ENCODE data around the gene INPP4B. TPM values are rescaled to one million over a fixed set of nuclear protein-coding genes. Genes with fewer than 3 reads are reported as not detected.

INPP4B gene
- total and polyA plus RNA-seq, 3 experiments from 2014 or later = 50.3 to 52.6 (median 52.6) TPM

GRCh38 chr4:142202404-142203332 is 643.4 kb downstream of the INPP4B start:
- ChIA-PET CTCF (no interaction called here), POLR2A (no interaction called here)
- no peak for DNase-seq
- H3K27ac Mint-ChIP-seq = peak overlapping the region in 2 of 8 donors; percentile 49 to 64
- H3K36me3 Mint-ChIP-seq = peaks cover 9 to 38% (median 22%) of the 10 kb centered on the region in 3 donors
- peaks cover 1 to 13% (median 7%) of the 10 kb centered on the region in 3 donors for H3K4me1 Mint-ChIP-seq
- Histone ChIP-seq H3K27me3 (ENCODE audit: insufficient read depth, low read length, poor library complexity, severe bottlenecking) (no peaks in the 10 kb centered on the region), H3K27ac (ENCODE audit: low read depth, low read length) (no peak overlapping the region), H3K4me1 (ENCODE audit: insufficient read depth, low read length) (no peaks in the 10 kb centered on the region), H3K36me3 (ENCODE audit: insufficient read depth, low read length) (peaks cover 8% of the 10 kb centered on the region), H3K9me3 (ENCODE audit: low read length) (no peaks in the 10 kb centered on the region), H3K4me3 (ENCODE audit: low read length) (no peak overlapping the region)
- no peaks in the 10 kb centered on the region for H3K9me3 Mint-ChIP-seq
- no peak overlapping the region for H3K4me3 Mint-ChIP-seq
- H3K27me3 Mint-ChIP-seq = no peaks in the 10 kb centered on the region

GRCh38 chr4:142201041-142201440 is 645.1 kb downstream of the INPP4B start:
- peaks cover 0 to 36% (median 19%) of the 10 kb centered on the region in 3 donors for H3K36me3 Mint-ChIP-seq
- Histone ChIP-seq H3K4me1 (ENCODE audit: insufficient read depth, low read length) (no peaks in the 10 kb centered on the region), H3K27ac (ENCODE audit: low read depth, low read length) (no peak overlapping the region), H3K36me3 (ENCODE audit: insufficient read depth, low read length) (no peaks in the 10 kb centered on the region), H3K4me3 (ENCODE audit: low read length) (no peak overlapping the region), H3K9me3 (ENCODE audit: low read length) (no peaks in the 10 kb centered on the region), H3K27me3 (ENCODE audit: insufficient read depth, low read length, poor library complexity, severe bottlenecking) (no peaks in the 10 kb centered on the region)
- ChIA-PET CTCF (no interaction called here), POLR2A (no interaction called here)
- no peak for DNase-seq
- H3K27me3 Mint-ChIP-seq = no peaks in the 10 kb centered on the region
- H3K4me3 Mint-ChIP-seq = no peak overlapping the region
- H3K4me1 Mint-ChIP-seq = peaks cover 1 to 13% (median 7%) of the 10 kb centered on the region in 3 donors
- H3K27ac Mint-ChIP-seq = peak overlapping the region in 1 of 8 donors; percentile 61
- H3K9me3 Mint-ChIP-seq = no peaks in the 10 kb centered on the region

DNA sequence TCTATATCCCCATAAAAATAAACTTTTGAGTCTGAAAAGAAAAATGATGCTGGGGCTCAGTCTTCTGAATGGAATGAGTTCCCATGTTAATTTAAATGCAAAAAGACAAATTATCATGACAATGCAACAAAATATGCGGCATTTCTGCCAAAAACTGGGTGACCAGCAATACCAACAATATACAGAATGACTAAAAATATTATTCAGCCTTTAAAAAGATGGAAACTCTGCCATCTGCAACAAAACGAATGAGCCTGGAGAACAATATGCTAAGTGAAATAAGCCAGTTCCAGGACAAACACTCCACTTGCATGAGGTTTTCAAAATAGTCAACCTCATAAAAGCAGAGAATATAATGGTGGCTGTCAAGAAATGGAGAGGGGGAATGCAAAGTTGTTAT is 651.2 kb downstream of the INPP4B start:
- Histone ChIP-seq H3K4me3 (ENCODE audit: low read length) (no peak overlapping the region), H3K27me3 (ENCODE audit: insufficient read depth, low read length, poor library complexity, severe bottlenecking) (no peaks in the 10 kb centered on the region), H3K27ac (ENCODE audit: low read depth, low read length) (no peak overlapping the region), H3K9me3 (ENCODE audit: low read length) (no peaks in the 10 kb centered on the region), H3K36me3 (ENCODE audit: insufficient read depth, low read length) (peaks cover 13% of the 10 kb centered on the region), H3K4me1 (ENCODE audit: insufficient read depth, low read length) (no peaks in the 10 kb centered on the region)
- peaks cover 0 to 11% (median 0%) of the 10 kb centered on the region in 3 donors for H3K4me1 Mint-ChIP-seq
- H3K4me3 Mint-ChIP-seq = no peak overlapping the region
- H3K9me3 Mint-ChIP-seq = no peaks in the 10 kb centered on the region
- CTCF ChIA-PET = no interaction called here
- POLR2A ChIA-PET = no interaction called here
- H3K27ac Mint-ChIP-seq = no peak overlapping the region
- DNase-seq = no peak
- peaks cover 0 to 50% (median 28%) of the 10 kb centered on the region in 3 donors for H3K36me3 Mint-ChIP-seq
- no peaks in the 10 kb centered on the region for H3K27me3 Mint-ChIP-seq

DNA sequence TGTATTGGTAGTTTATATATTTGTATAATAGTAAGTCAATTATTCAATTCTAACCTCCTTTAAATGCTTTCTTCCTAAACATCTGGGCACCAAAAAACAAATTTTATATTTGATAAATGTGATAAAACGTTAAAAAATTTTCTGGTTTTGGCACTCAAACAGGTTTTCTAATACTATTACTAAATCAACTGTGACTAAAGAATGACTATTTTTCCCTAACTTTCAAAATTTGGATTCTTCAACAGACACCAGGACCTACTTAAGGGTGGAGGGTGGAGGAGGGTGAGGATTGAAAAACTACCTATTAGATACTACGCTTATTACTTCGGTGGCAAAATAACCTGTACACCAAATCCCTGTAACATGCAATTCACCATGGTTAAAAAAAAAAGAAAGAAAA is 654.2 kb downstream of the INPP4B start:
- Mint-ChIP-seq H3K4me1 (peaks cover 0 to 16% (median 0%) of the 10 kb centered on the region in 3 donors), H3K27me3 (no peaks in the 10 kb centered on the region), H3K27ac (no peak overlapping the region), H3K4me3 (no peak overlapping the region), H3K36me3 (peaks cover 0 to 48% (median 25%) of the 10 kb centered on the region in 3 donors), H3K9me3 (no peaks in the 10 kb centered on the region)
- H3K27ac ChIP-seq (ENCODE audit: low read depth, low read length) = no peak overlapping the region
- H3K36me3 ChIP-seq (ENCODE audit: insufficient read depth, low read length) = peaks cover 13% of the 10 kb centered on the region
- no peaks in the 10 kb centered on the region for H3K27me3 ChIP-seq (ENCODE audit: insufficient read depth, low read length, poor library complexity, severe bottlenecking)
- no peak overlapping the region for H3K4me3 ChIP-seq (ENCODE audit: low read length)
- no peaks in the 10 kb centered on the region for H3K9me3 ChIP-seq (ENCODE audit: low read length)
- DNase-seq = no peak
- ChIA-PET CTCF (no interaction called here), POLR2A (no interaction called here)
- no peaks in the 10 kb centered on the region for H3K4me1 ChIP-seq (ENCODE audit: insufficient read depth, low read length)

DNA sequence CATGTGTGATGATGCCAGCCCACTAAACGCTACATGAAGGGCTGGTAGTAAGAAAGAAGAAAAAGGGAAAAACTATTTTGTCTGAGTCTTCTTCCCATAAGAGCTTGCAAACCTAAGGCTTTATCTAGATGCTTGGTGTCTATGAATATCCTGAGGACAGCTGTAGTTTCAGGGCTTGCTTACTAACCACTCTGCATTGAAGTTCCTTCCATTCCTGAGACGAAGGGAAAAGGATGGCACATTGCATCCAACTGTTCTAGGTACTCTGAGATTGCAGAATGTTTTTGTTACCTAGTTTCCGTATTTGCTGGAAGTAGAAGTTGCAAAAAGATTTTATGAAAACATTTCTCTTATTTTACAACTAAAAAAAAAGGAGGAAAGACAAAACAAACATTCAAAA is 665.1 kb downstream of the INPP4B start:
- H3K4me3 Mint-ChIP-seq = no peak overlapping the region
- Histone ChIP-seq H3K27me3 (ENCODE audit: insufficient read depth, low read length, poor library complexity, severe bottlenecking) (no peaks in the 10 kb centered on the region), H3K36me3 (ENCODE audit: insufficient read depth, low read length) (no peaks in the 10 kb centered on the region), H3K27ac (ENCODE audit: low read depth, low read length) (no peak overlapping the region), H3K9me3 (ENCODE audit: low read length) (no peaks in the 10 kb centered on the region), H3K4me1 (ENCODE audit: insufficient read depth, low read length) (no peaks in the 10 kb centered on the region), H3K4me3 (ENCODE audit: low read length) (no peak overlapping the region)
- H3K36me3 Mint-ChIP-seq = peaks cover 5 to 59% (median 29%) of the 10 kb centered on the region in 3 donors
- no peaks in the 10 kb centered on the region for H3K9me3 Mint-ChIP-seq
- no peak for DNase-seq
- POLR2A ChIA-PET = no interaction called here
- no peak overlapping the region for H3K27ac Mint-ChIP-seq
- H3K27me3 Mint-ChIP-seq = no peaks in the 10 kb centered on the region
- CTCF ChIA-PET = no interaction called here
- H3K4me1 Mint-ChIP-seq = peaks cover 0 to 5% (median 3%) of the 10 kb centered on the region in 3 donors

GRCh38 chr4:142169216-142169615 is 676.9 kb downstream of the INPP4B start:
- Mint-ChIP-seq H3K27me3 (no peaks in the 10 kb centered on the region), H3K36me3 (peaks cover 0 to 71% (median 31%) of the 10 kb centered on the region in 3 donors), H3K4me3 (no peak overlapping the region), H3K9me3 (no peaks in the 10 kb centered on the region), H3K27ac (peak overlapping the region in 1 of 8 donors; percentile 43), H3K4me1 (peaks cover 7 to 34% (median 13%) of the 10 kb centered on the region in 3 donors)
- DNase-seq = no peak
- no peaks in the 10 kb centered on the region for H3K27me3 ChIP-seq (ENCODE audit: insufficient read depth, low read length, poor library complexity, severe bottlenecking)
- no peaks in the 10 kb centered on the region for H3K9me3 ChIP-seq (ENCODE audit: low read length)
- no peak overlapping the region for H3K4me3 ChIP-seq (ENCODE audit: low read length)
- no peak overlapping the region for H3K27ac ChIP-seq (ENCODE audit: low read depth, low read length)
- no peaks in the 10 kb centered on the region for H3K4me1 ChIP-seq (ENCODE audit: insufficient read depth, low read length)
- H3K36me3 ChIP-seq (ENCODE audit: insufficient read depth, low read length) = peaks cover 24% of the 10 kb centered on the region
- CTCF ChIA-PET = no interaction called here
- POLR2A ChIA-PET = no interaction called here

GRCh38 chr4:142168181-142168580 is 677.9 kb downstream of the INPP4B start:
- ChIA-PET CTCF (no interaction called here), POLR2A (no interaction called here)
- no peaks in the 10 kb centered on the region for H3K4me1 ChIP-seq (ENCODE audit: insufficient read depth, low read length)
- no peak overlapping the region for H3K4me3 ChIP-seq (ENCODE audit: low read length)
- H3K27ac ChIP-seq (ENCODE audit: low read depth, low read length) = no peak overlapping the region
- Mint-ChIP-seq H3K27me3 (no peaks in the 10 kb centered on the region), H3K36me3 (peaks cover 0 to 70% (median 26%) of the 10 kb centered on the region in 3 donors), H3K4me1 (peaks cover 5 to 31% (median 13%) of the 10 kb centered on the region in 3 donors), H3K9me3 (no peaks in the 10 kb centered on the region), H3K27ac (no peak overlapping the region), H3K4me3 (no peak overlapping the region)
- no peak for DNase-seq
- peaks cover 19% of the 10 kb centered on the region for H3K36me3 ChIP-seq (ENCODE audit: insufficient read depth, low read length)
- H3K27me3 ChIP-seq (ENCODE audit: insufficient read depth, low read length, poor library complexity, severe bottlenecking) = no peaks in the 10 kb centered on the region
- H3K9me3 ChIP-seq (ENCODE audit: low read length) = no peaks in the 10 kb centered on the region

- no peaks in the 10 kb centered on the region for H3K4me1 ChIP-seq (ENCODE audit: insufficient read depth, low read length)
- no peak overlapping the region for H3K27ac ChIP-seq (ENCODE audit: low read depth, low read length)
- no peak for DNase-seq
- H3K36me3 ChIP-seq (ENCODE audit: insufficient read depth, low read length) = peaks cover 5% of the 10 kb centered on the region
- peaks cover 8 to 65% (median 26%) of the 10 kb centered on the region in 3 donors for H3K36me3 Mint-ChIP-seq
- ChIA-PET POLR2A (no interaction called here), CTCF (interaction anchor here (1.0 kb wide), 1 partner anchor 11 kb away, joined by 3 read pairs; no protein-coding TSS in a partner anchor)
- no peaks in the 10 kb centered on the region for H3K27me3 ChIP-seq (ENCODE audit: insufficient read depth, low read length, poor library complexity, severe bottlenecking)
- H3K4me1 Mint-ChIP-seq = peaks cover 10 to 34% (median 13%) of the 10 kb centered on the region in 3 donors
- H3K27ac Mint-ChIP-seq = peak overlapping the region in 1 of 8 donors; percentile 56
- H3K4me3 ChIP-seq (ENCODE audit: low read length) = no peak overlapping the region
- no peak overlapping the region for H3K4me3 Mint-ChIP-seq
- H3K9me3 Mint-ChIP-seq = no peaks in the 10 kb centered on the region
- H3K27me3 Mint-ChIP-seq = no peaks in the 10 kb centered on the region
- no peaks in the 10 kb centered on the region for H3K9me3 ChIP-seq (ENCODE audit: low read length)
Observed at GRCh38 chr4:142164767-142165500, 681.2 kb downstream of the INPP4B start.
